GM19452 (cell line): ENCODE measurements around the gene ZPBP2.
"Not testable (repeated sequence)": the region's sequence is repeated elsewhere in the genome, so short reads cannot be mapped to it uniquely, and the experiment has no call there.

ENCODE experiments used
- ATAC-seq: cut with Tn5 transposase; IDR thresholded peaks from one replicate; pipeline ENCODE4 v1.9.1; 2021; ENCODE audit not compliant: unreplicated experiment

ZPBP2 gene, protein sequence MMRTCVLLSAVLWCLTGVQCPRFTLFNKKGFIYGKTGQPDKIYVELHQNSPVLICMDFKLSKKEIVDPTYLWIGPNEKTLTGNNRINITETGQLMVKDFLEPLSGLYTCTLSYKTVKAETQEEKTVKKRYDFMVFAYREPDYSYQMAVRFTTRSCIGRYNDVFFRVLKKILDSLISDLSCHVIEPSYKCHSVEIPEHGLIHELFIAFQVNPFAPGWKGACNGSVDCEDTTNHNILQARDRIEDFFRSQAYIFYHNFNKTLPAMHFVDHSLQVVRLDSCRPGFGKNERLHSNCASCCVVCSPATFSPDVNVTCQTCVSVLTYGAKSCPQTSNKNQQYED

DNA sequence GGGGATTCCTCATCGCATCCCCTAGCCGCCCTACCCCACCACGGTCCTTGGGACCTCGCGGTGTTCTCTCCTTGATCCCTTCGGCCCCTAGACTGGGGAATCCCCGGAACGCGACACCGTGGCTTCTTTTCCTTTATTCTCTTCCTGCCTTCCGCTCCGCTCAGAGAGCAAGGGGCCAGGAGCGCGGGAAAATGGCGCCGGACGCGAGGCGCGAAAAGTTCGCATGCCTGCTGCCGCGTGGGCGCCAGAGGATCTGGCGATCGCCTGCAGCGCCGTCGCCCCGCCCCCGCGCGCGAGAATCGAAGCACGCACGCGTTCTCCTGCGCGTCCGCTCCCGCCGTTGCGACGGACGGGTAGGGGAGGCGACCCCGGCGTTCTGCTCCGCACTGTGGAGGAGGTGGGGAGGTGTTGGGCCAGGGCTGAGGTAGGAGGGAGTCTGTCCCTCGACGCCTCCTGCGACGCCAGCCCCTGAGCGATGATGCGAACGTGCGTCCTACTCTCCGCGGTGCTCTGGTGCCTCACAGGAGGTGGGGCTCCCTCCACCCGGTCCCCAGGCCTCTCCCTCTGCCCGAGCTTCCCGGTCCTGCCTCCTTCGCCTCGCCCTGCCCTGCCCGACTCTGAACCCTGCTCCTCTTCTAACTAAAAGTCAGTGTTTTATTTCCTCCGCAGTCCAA, at the start of gene ZPBP2:
ZPBP2 (plus strand) TSS at position 323 of the 674 bp plus-strand sequence; CDS start at position 476, 153 bp downstream.
- ATAC-seq = no peak

DNA sequence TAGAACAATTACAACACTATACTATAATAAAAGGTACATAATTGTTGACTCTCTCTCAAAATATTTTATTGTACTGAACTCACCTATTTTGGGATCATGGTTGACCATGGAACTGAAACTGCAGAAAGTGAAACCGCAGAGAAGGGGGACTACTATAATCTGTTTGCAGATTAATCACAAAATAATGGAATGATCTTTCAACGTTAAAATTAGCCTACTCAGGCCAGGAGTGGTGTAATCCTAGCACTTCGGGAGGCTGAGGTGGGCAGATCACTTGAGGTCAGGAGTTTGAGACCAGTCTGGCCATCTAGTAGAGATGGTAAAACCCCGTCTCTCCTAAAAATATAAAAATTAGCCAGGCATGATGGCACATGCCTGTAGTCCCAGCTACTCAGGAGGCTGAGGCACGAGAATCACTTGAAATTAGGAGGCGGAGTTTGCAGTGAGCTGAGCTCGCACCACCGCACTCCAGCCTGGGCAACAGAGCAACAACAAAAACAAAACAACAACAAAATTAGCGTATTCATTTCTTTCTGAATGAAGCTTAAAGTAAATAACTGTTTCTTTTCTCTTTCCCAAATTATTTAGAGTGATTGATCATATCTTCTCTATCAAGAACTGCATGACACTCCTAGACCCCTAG, 49.5 kb upstream of the ZPBP2 start:
- no peak for ATAC-seq

- no peak for ATAC-seq
Measured at GRCh38 chr17:39820541-39820940, 47.5 kb upstream of the ZPBP2 start.

GRCh38 chr17:39820987-39821386, 47.0 kb upstream of the ZPBP2 start:
- ATAC-seq = no peak

- ATAC-seq = no peak
Measured at GRCh38 chr17:39822051-39822451, 46.0 kb upstream of the ZPBP2 start.

- no peak for ATAC-seq
Measured at GRCh38 chr17:39823407-39824054, 44.5 kb upstream of the ZPBP2 start.

DNA sequence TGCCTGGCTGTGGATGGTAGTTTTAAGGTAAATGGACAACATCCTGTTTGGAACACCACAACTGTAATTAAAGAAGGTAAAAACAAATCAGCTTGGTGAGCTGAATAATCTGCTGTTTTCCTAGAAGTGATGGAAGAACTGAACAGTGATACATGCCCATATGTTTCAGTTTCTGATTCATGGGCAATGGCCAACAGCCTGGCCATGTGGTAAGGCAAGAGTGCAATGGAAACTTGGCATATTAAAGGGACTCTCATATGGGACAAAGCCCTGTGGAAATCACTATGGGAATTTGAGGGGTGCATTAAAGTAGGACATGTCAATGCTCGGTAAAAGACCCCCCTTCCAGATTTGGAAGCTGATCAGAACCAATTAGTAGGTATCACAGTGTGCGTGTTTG, 41.7 kb upstream of the ZPBP2 start:
- no peak for ATAC-seq

DNA sequence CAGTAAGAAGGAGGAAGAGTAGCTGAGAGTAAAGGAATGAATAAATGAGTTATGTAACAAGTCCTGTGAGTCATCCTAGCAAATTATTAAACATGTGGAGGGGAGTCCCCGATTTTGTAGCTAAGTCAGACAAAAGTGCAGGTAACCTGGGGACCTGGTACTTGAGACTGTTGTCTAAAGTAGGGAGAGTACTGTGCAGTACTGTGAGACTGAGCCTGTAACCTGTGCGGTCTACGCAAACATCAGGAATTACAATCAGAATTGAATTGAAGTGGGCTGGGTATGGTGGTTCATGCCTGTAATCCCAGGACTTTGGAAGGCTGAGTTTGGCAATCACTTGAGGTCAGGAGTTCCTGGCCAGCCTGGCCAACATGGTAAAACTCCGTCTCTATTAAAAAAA, 39.6 kb upstream of the ZPBP2 start:
- no peak for ATAC-seq

- no peak for ATAC-seq
Measured at GRCh38 chr17:39831588-39831987, 36.4 kb upstream of the ZPBP2 start.

DNA sequence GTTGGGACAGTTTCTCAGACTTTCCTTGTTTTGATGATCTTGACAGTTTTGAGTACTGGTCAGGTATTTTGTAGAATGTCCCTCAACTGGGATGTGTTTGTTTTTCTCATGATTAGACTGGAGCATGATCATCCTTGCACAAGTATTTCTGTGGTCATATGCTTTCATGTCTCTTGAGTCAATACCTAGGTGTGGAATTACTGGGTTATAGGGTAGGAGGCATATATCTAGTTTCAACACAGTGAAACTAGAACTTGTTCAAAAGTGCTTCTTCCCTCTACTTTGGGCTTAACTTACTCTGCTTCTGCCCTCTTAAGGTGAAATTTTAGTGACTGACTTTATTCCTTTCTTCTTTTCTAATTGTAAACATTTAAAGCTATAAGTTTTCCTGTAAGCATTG, 34.0 kb upstream of the ZPBP2 start:
- ATAC-seq = no peak

DNA sequence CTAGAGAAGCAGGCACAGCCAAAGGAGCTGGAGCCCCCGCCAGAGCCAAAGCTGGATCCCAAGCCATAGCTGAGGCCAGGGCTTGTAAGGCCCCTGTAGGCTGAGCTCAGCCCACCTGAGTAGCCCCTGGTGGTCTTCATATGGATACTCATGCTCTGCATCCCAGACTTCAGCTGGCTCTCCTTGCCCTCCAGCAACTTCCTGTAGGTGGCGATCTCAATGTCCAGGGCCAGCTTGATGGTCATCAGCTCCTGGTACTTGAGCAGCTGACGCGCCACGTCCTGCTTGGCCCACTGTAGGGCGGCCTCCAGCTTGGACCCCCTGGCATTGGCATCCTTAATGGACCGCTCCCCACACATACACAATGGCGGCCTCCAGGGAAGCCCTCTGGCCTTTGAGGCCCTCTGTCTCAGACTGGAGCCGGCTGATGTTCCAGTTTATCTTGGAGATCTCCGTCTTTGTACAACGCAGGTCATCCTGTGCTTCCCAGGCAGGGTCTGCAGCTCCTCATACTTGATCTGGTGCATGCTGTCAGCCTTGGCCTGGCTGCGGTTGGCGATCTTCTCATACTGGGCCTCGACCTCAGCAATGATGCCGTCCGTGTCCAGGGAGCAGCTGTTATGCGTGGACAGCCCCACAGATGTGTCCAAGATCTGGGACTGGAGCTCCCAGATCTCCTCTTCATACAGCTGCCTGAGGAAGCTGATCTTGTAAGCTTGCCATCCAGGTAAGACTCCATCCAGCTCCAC, 32.8 kb upstream of the ZPBP2 start:
- ATAC-seq = no peak

GRCh38 chr17:39836117-39836516, 31.9 kb upstream of the ZPBP2 start:
- no peak for ATAC-seq

- ATAC-seq = no peak
Measured at GRCh38 chr17:39838057-39838456, 29.9 kb upstream of the ZPBP2 start.

GRCh38 chr17:39838784-39839183, 29.2 kb upstream of the ZPBP2 start:
- ATAC-seq = no peak

DNA sequence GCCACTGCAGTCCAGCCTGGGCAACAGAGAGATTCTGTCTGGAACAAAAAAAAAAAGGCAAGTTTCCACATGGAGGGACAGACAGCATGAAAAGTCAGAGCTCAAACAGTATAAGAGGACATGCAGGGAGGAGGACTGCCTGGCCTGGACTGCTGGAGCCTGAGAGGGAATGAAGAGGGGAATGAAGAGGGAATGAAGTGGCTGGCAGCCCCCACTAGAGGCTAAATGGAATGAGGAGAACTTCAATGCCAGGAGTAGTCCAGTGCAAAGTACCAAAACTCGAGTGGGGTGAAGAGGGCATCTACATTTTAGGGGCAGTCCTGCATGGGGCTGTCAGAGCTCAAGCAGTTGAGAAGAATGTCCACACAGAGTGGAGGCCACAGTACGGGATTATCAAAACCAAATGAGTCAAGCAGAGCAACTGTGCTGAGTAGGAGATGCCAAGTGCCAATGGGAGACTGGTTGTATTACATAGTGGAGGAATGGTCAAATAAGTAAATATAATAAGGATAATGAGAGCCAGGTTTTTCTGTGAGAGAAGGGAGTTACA, 26.8 kb upstream of the ZPBP2 start:
- no peak for ATAC-seq

GRCh38 chr17:39845052-39845846, 22.8 kb upstream of the ZPBP2 start:
- ATAC-seq = no peak

- no peak for ATAC-seq
Measured at GRCh38 chr17:39846205-39846604, 21.8 kb upstream of the ZPBP2 start.

- ATAC-seq = no peak
Measured at GRCh38 chr17:39848600-39848999, 19.4 kb upstream of the ZPBP2 start.

DNA sequence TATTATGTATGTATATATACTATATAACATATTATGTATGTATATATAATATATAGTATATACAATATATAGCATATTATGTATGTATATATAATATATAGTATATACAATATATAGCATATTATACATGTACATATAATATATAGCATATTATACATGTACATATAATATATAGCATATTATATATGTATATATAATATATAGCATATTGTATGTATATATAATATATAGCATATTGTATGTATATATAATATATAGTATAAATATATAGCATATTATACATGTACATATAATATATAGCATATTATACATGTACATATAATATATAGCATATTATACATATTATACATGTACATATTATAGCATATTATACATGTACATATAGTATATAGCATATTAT, 17.8 kb upstream of the ZPBP2 start:
- ATAC-seq = not testable (repeated sequence)

DNA sequence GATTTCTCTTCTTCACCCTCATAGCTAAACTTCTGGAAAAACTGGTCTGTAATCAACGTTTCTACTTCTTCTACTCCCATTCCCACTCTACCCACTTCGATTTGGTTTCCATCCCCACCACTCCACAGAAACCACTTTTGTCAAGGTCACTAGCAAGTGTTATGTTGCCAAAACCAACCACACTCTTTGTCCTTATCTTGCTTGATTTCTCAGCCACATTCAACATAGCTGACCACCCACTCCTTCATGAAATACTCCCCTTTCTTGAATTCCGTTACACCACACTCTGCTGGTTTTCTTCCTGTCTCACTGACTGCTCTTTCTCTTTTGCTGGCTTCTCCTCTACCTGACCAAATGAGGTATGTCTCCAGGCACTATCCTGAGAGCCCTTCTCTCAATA, 15.8 kb upstream of the ZPBP2 start:
- ATAC-seq = no peak
